Peyer's patch (tissue), 4 donors: ENCODE measurements around the gene ASB1.

Experiments used
- CTCF ChIP-seq, 6 experiments: fragments of 450-650 bp in 4 of 6; fragments of 200-600 bp in 2 of 6; sonication (generic) in 1 of 6; IDR thresholded peaks; one replicate each; pipeline ENCODE4 v1.5.1; 2017 to 2019; ENCODE audit warnings: antibody characterized with exemption in 6 of 6, mild to moderate bottlenecking in 3 of 6, moderate library complexity in 1 of 6
- POLR2A ChIP-seq, 2 donors: fragments of 450-650 bp; IDR thresholded peaks; one replicate each; pipeline ENCODE4 v1.5.1; 2017; ENCODE audit warnings: antibody characterized with exemption in 2 of 2, mild to moderate bottlenecking in 2 of 2, moderate library complexity in 2 of 2

- TF ChIP-seq POLR2A (IDR thresholded peaks at IDR 0.05) (no peak), CTCF (IDR thresholded peaks at IDR 0.05) (no peak)
Observed at GRCh38 chr2:238413368-238413767, 13.4 kb upstream of the ASB1 start.
